Measurements from ENCODE around the gene RPS8. TPM values are rescaled to one million over a fixed set of nuclear protein-coding genes. Genes with fewer than 3 reads are reported as not detected.

The RPS8 gene
- total and polyA plus RNA-seq, 2 of the 8 experiments (the other 6 are each of a cell fraction or from before 2014, with no cell fraction given) = 2,261 to 2,407 TPM

DNA sequence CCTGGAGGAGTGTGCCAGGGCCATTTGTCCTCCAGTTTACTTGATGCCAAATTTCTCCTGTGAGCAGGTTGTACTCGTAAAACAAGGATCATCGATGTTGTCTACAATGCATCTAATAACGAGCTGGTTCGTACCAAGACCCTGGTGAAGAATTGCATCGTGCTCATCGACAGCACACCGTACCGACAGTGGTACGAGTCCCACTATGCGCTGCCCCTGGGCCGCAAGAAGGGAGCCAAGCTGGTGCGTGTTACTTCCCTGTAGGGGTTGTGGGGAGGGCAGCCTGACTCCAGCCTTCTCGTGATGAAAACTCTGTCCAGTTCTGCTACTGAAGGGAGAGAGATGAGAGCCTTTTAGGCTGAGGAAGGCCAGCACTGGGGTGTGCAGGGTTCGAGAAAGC is 2.2 kb downstream of the RPS8 start:
- Histone ChIP-seq H2AK5ac (ENCODE audit: low read depth, low read length) (no peak overlapping the region), H3K79me2 (ENCODE audit: control insufficient read depth in 1 of 2, insufficient read depth in 2 of 2, low read length in 2 of 2) (peaks cover 15 to 33% of the 10 kb centered on the region in 2 experiments), H4K8ac (ENCODE audit: extremely low read depth, insufficient read depth, low read length) (peak overlapping the region; percentile 53; the same call in 1 of the 2 replicates), H3K23ac (ENCODE audit: insufficient read length) (no peak overlapping the region), H2BK120ac (replicated peaks; ENCODE audit: low read depth, low read length) (no peak overlapping the region), H3K36me3 (ENCODE audit: control insufficient read depth in 2 of 4, insufficient read depth in 4 of 4, low read length in 3 of 4) (peaks cover 24 to 54% (median 34%) of the 10 kb centered on the region in 4 experiments), H2BK15ac (ENCODE audit: low read length) (no peak overlapping the region), H3K18ac (ENCODE audit: extremely low read depth, low read length) (no peak overlapping the region), H3K23me2 (ENCODE audit: low read depth, low read length) (peaks cover 16% of the 10 kb centered on the region), H3K4me2 (ENCODE audit: insufficient read depth in 1 of 2, low read depth in 2 of 2, low read length in 2 of 2) (peak overlapping the region; percentile 93 to 98), H3K27me3 (replicated peaks in 1 of 4; ENCODE audit: control insufficient read depth in 3 of 4, extremely low read depth in 1 of 4, insufficient read depth in 3 of 4, low read length in 3 of 4) (no peaks in the 10 kb centered on the region), H4K91ac (replicated peaks; ENCODE audit: insufficient read length, low read length) (no peak overlapping the region), H3K56ac (replicated peaks; ENCODE audit: insufficient read length, low read depth, low read length) (no peak overlapping the region), H2BK20ac (ENCODE audit: low read length) (no peak overlapping the region), H3K4me1 (replicated peaks in 1 of 4; ENCODE audit: control insufficient read depth in 3 of 4, insufficient read depth in 4 of 4, low read length in 3 of 4) (peaks cover 0 to 8% (median 2%) of the 10 kb centered on the region in 4 experiments; a peak in 5 of 7 replicates), H2AFZ (ENCODE audit: low read length) (no peak overlapping the region), H3K4me3 (ENCODE audit: extremely low read depth in 1 of 4, insufficient read depth in 2 of 4, low read depth in 3 of 4, low read length in 4 of 4) (peak overlapping the region in 3 of 4 experiments; percentile 68 to 95 (median 93); a peak in 4 of 8 replicates), H3K9ac (replicated peaks in 1 of 4; ENCODE audit: extremely low read depth in 1 of 4, low read depth in 3 of 4, low read length in 3 of 4) (peak overlapping the region in 3 of 4 experiments; percentile 1 to 97 (median 58); a peak in 3 of 7 replicates), H3K79me1 (ENCODE audit: low read depth, low read length) (peaks cover 3% of the 10 kb centered on the region; the same call in 1 of the 2 replicates), H3K4ac (replicated peaks; ENCODE audit: insufficient read length, low read depth, low read length) (no peak overlapping the region), H3K27ac (ENCODE audit: low read depth, low read length) (no peak overlapping the region), H2BK12ac (ENCODE audit: low read depth, low read length) (no peak overlapping the region), H4K20me1 (replicated peaks in 1 of 2; ENCODE audit: control insufficient read depth in 1 of 2, insufficient read depth in 2 of 2, low read length in 2 of 2) (peaks cover 13 to 21% of the 10 kb centered on the region in 2 experiments), H4K5ac (ENCODE audit: insufficient read length, low read depth, low read length) (no peak overlapping the region), H2BK5ac (ENCODE audit: low read depth, low read length) (peak overlapping the region; percentile 8; the same call in 1 of the 2 replicates), H3K9me3 (ENCODE audit: insufficient read depth in 2 of 2, low read depth in 1 of 2, low read length in 1 of 2) (no peaks in the 10 kb centered on the region), H3K14ac (ENCODE audit: insufficient read length) (no peak overlapping the region)
- no peak for DNase-seq (ENCODE audit: low read depth in 1 of 2, low spot score in 2 of 2)
- FAIRE-seq = no peak
- ChIA-PET POLR2A (ENCODE audit: partially characterized antibody) (interaction anchor here (0.6 to 23.6 kb wide), 18 partner anchors 8 to 735 kb away, joined by 3 to 428 read pairs (median 16); partner anchors contain the start of genes BEST4, BTBD19, DYNLT4 and HECTD3), CTCF (ENCODE audit: partially characterized antibody) (interaction anchor here (0.6 to 1.2 kb wide), 2 partner anchors 12 to 557 kb away, joined by 3 to 4 read pairs; no protein-coding TSS in a partner anchor)
- TF ChIP-seq BRCA1 (IDR thresholded peaks at IDR 0.05; ENCODE audit: low read depth, low read length) (no peak), JUND (IDR thresholded peaks at IDR 0.05; ENCODE audit: low read length) (no peak), RXRA (IDR thresholded peaks at IDR 0.05; ENCODE audit: insufficient read depth, low read depth, low read length) (no peak), KDM1A (IDR thresholded peaks at IDR 0.05; ENCODE audit: borderline replicate concordance, low read length) (no peak), SP1 (IDR thresholded peaks at IDR 0.05; ENCODE audit: low read depth, low read length) (peak; percentile 19; the same call in 1 of the 2 replicates)
- WGBS, 2 experiments (ENCODE audit: extremely low coverage in 1 of 2, insufficient coverage in 1 of 2, insufficient read length in 1 of 2, insufficient replicate concordance in 2 of 2, low coverage in 1 of 2, low lambda C conversion rate in 2 of 2, missing lambda C conversion rate in 1 of 2) = 93% methylated on average over 14 of the region's 14 CpGs; no CpG with 5 or more reads in 1 of the 2 experiments
